ENCODE data around the gene DPP3. TPM values are rescaled to one million over a fixed set of nuclear protein-coding genes. Genes with fewer than 3 reads are reported as not detected.

DPP3 gene
- total RNA-seq, 4 donors from 2014 or later, result 2.1 to 14.1 (median 8.7) TPM

DNA sequence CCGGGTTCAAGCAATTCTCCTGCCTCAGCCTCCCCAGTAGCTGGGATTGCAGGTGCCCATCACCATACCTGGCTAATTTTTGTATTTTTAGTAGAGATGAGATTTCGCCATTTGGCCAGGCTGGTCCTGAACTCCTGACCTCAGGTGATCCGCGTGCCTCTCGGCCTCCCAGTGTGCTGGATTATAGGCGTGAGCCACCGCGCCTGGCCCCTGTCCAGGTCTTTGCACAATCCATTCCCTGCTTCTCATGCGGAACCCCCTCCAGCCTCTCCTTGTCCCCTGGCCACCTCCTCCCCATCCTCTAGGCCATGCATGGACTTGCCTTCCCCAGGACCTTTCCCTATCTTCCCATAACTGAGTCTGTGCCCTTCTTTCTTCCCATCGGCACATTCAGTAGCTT lies 8.7 kb downstream of the DPP3 start:
- no peaks in the 10 kb centered on the region for H3K4me1 ChIP-seq
- H3K4me3 ChIP-seq, result no peak overlapping the region
- no peaks in the 10 kb centered on the region for H3K9me3 ChIP-seq
- H3K36me3 ChIP-seq, result no peaks in the 10 kb centered on the region
- no peaks in the 10 kb centered on the region for H3K27me3 ChIP-seq
- TF ChIP-seq CTCF (IDR thresholded peaks at IDR 0.05), result no peak
- TF ChIP-seq POLR2A (IDR thresholded peaks at IDR 0.05), result no peak
- intact Hi-C loops (cut with DNase I; ENCODE audit: low total_unique reads), result no loop called here
- DNase-seq, result no peak
- H3K27ac ChIP-seq, result no peak overlapping the region

DNA sequence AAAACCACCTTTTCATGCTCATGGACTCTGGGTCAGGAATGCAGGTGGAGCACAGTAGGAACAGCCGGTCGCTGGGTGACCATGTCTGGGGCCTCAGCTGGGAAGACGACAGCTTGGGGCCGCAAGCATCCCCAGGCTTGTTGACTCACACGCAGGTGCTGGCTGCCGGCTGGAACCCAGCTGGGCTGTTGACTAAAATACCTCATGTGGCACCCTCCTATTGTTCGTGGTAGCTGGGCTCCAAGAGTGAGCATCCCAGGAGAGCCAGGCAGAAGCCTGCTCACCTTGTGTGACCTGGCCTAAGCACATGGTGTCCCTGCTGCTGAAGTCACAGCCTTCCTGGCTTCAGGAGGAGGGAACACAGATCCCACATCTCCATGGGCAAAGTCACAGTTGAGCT lies 9.4 kb downstream of the DPP3 start:
- Histone ChIP-seq H3K36me3 (no peaks in the 10 kb centered on the region), H3K4me1 (no peaks in the 10 kb centered on the region), H3K4me3 (no peak overlapping the region), H3K9me3 (no peaks in the 10 kb centered on the region), H3K27ac (no peak overlapping the region), H3K27me3 (no peaks in the 10 kb centered on the region)
- TF ChIP-seq CTCF (IDR thresholded peaks at IDR 0.05), result no peak
- TF ChIP-seq POLR2A (IDR thresholded peaks at IDR 0.05), result no peak
- no peak for DNase-seq
- intact Hi-C loops (cut with DNase I; ENCODE audit: low total_unique reads), result no loop called here

DNA sequence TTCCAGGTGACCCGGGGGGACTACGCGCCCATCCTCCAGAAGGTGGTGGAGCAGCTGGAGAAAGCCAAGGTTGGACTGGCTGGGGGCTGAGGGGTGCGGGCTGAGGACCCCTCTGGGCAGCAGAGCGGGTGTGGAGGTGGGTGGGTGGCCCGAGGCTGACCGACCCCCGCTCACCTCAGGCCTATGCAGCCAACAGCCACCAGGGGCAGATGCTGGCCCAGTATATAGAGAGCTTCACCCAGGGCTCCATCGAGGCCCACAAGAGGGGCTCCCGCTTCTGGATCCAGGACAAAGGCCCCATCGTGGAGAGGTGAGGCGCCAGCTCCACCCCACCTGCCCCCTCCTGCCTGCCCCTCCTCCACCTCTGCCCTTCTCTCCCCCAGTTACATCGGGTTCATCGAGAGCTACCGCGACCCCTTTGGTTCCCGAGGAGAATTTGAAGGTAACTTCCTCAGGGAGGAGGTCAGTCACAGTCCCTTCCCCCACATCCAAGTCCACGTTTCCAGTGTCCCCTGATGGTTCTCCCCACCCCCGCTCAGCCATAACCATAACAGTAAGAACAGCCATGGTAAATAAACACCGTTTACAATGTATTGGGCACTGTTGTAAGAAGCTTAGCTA lies 11.2 kb downstream of the DPP3 start:
- no peak for DNase-seq
- intact Hi-C loops (cut with DNase I; ENCODE audit: low total_unique reads), result no loop called here
- no peaks in the 10 kb centered on the region for H3K27me3 ChIP-seq
- H3K4me3 ChIP-seq, result no peak overlapping the region
- TF ChIP-seq CTCF (IDR thresholded peaks at IDR 0.05), result no peak
- no peak for TF ChIP-seq POLR2A (IDR thresholded peaks at IDR 0.05)
- no peak overlapping the region for H3K27ac ChIP-seq
- H3K36me3 ChIP-seq, result no peaks in the 10 kb centered on the region
- no peaks in the 10 kb centered on the region for H3K4me1 ChIP-seq
- no peaks in the 10 kb centered on the region for H3K9me3 ChIP-seq

DNA sequence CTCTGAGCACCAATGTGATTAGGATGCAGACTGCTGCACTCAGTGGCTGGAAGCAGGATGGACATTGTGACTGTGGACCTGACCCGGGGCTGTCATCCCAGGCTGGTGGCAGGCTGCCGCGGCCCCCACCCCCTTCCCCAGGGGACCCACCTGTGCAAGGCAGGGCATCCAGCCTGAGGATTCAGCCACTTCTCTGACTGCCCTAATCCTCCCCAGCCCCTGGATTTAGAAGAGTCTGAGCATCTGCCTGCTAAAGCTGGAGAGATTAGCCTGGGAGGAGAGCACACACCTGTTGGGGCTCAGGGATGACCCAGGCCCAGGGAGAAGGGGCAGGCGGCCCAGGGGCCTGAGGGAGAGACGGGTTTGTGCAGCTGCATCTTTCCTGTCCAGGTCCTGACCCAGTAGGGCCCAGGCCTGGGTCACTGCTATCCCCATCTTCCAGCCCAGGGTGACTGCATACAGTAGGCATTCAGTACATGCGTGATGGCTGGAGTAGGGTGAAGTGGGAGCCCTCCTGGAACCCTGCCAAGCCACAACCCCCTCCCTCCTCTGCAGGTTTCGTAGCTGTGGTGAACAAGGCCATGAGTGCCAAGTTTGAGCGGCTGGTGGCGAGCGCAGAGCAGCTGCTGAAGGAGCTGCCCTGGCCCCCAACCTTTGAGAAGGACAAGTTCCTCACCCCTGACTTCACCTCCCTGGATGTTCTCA lies 12.1 kb downstream of the DPP3 start:
- no peak overlapping the region for H3K27ac ChIP-seq
- DNase-seq, result no peak
- intact Hi-C loops (cut with DNase I; ENCODE audit: low total_unique reads), result no loop called here
- H3K36me3 ChIP-seq, result no peaks in the 10 kb centered on the region
- no peaks in the 10 kb centered on the region for H3K4me1 ChIP-seq
- H3K27me3 ChIP-seq, result no peaks in the 10 kb centered on the region
- TF ChIP-seq CTCF (IDR thresholded peaks at IDR 0.05), result no peak
- TF ChIP-seq POLR2A (IDR thresholded peaks at IDR 0.05), result no peak
- no peaks in the 10 kb centered on the region for H3K9me3 ChIP-seq
- H3K4me3 ChIP-seq, result no peak overlapping the region

- no peak overlapping the region for H3K27ac ChIP-seq
- H3K9me3 ChIP-seq, result no peaks in the 10 kb centered on the region
- H3K4me1 ChIP-seq, result no peaks in the 10 kb centered on the region
- no peak for DNase-seq
- no peaks in the 10 kb centered on the region for H3K27me3 ChIP-seq
- intact Hi-C loops (cut with DNase I; ENCODE audit: low total_unique reads), result no loop called here
- no peaks in the 10 kb centered on the region for H3K36me3 ChIP-seq
- no peak overlapping the region for H3K4me3 ChIP-seq
- TF ChIP-seq POLR2A (IDR thresholded peaks at IDR 0.05) (no peak), CTCF (IDR thresholded peaks at IDR 0.05) (no peak)
Measured at GRCh38 chr11:66493130-66493529, 12.9 kb downstream of the DPP3 start.
